Midbrain (tissue), 1 donor: Measurements from ENCODE around the gene AVP.

Source experiments
- DNase-seq: peaks from one replicate; lab custom pipeline; 2025; lab: John Stamatoyannopoulos, UW

Gene AVP

DNA sequence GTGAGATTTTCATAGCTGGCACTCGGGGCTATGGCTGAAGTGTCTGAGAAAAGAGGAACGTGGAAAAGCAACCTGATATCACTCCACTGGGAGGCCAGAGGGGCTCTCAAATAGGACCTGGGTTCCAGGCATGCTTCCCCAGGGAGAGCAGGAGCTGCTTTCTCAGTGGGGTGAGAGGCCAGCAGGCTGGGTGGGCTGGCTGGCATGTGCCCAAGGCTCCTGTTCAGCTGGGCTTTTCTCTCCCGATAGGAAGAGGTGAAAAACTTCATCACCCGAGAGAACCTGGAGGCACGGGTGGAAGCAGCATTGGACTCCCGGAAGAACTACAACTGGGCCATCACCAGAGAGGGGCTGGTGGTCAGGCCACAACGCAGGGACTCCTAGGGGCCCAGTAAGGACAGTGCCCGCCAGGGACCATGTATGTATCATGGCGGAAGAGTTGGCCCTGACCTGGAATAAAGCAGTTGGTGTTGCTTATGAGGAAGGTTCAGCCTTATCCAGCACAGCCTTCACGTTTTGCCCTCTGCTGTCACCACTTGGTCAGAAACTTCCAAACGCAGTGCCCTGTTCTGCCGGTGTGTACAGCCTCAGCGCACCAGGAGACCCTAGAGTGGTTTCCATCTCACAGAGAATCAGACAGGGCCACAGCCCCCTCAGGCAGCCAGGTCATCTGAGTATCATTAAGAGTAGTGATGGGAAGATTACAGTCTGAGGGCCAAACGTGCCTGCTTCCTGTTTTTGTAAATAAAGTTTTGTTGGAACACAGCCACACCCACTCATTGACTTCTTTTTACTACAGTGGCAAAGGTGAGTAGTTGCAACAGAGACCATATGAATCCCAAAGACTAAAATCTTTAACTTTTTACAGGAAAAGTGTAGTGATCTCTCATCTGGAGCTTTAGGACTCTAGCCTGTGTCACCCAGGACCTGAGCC is 36.8 kb downstream of the AVP start:
- DNase-seq = no peak

DNA sequence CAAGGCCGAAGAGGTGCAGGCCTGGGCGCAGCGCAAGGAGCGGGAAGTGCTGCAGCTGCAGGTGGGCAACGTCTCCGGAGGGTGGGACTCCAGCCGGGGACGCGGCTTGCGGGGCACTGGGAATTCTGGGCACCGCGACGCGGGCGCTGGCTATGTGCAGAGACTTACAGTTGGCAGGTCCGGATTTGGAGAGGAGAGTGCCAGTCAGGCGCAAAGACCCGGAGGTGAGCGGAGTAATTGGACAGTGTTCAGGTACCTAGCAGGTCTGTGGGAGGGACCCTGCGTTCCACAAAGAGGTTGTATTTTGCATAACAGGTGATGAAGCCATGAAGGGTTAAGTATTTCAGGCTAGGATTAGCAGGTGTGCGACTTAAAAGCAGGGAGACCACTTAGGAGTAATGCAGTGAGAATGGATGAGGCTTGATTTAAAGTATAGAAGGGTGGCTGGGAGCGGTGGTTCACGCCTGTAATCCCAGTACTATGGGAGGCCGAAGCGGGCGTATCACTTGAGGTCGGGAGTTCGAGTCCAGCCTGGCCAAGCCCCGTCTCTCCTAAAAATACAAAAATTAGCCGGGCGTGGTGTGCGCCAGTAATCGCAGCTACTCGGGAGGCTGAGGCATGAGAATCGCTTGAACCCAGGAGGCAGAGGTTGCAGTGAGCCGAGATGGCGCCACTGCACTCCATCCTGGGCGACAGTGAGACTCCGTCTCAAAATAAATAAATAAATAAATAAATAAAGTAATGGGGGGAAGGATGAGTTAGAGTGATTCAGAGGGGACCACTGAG is 37.7 kb downstream of the AVP start:
- peak; percentile 11 for DNase-seq

DNA sequence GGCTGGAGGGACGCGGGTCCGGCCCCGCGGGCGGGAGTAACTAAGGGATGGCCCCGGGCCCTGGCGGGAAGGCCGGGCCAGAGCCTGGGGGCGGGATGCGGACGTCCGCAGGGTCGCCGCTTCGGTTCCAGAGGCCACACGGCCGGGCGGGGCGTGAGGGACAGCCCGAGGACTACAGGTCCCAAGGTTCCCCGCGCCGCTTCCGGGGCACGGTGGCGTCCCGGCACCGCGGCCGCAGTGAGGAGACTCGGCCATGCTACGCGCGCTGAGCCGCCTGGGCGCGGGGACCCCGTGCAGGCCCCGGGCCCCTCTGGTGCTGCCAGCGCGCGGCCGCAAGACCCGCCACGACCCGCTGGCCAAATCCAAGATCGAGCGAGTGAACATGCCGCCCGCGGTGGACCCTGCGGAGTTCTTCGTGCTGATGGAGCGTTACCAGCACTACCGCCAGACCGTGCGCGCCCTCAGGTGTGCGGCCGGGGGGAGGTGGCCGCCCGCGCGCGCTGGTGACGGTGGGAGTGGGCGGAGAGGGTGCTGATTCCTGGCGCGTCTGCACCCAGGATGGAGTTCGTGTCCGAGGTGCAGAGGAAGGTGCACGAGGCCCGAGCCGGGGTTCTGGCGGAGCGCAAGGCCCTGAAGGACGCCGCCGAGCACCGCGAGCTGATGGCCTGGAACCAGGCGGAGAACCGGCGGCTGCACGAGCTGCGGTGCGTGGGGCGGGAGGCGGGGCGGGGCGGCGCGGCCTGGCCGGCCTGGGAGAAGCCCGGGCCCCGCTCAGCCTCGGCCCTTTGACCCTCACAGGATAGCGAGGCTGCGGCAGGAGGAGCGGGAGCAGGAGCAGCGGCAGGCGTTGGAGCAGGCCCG is 38.5 kb downstream of the AVP start, which contains the start of gene MRPS26:
MRPS26 (plus strand) TSS at position 237 of the 861 bp plus-strand sequence; CDS start at position 254, 17 bp downstream.
- DNase-seq = peak; percentile 90

DNA sequence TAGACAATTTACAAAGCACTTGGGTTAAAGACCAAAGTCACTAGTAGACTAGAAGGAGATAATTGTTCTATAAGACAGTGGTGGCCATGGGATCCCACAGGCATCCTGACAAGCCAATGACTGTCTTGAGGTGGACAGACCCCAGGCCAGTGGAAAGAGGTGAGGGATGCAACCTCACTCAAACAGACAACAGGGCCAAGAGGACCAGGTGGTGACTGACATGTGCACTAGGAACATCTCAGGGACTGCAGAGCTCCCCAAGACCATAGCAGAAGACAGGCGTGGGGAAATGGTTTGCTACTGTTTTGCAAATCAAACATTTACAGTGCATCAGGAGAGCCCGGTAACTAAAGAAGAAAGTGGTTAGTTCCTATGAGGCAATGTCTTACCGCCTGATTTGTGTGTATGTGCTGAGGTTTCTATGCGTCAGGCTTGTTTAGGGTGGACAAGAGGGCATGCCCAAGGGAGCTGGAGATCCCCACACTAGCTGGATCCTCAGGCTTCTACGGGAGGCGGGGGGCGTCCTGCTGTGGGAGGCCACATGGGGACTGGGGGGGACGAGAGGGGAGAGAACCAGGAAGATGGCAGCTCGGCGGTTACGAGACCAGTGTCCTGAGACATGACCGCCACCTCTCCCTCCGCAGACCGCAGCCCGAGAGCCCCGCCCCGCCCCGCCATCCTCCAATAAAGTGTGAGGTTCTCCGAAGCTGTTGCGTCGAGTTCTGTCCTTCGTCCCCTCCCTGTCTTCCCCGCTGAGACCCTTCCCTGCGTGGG is 39.3 kb downstream of the AVP start:
- peak; percentile 85 for DNase-seq

DNA sequence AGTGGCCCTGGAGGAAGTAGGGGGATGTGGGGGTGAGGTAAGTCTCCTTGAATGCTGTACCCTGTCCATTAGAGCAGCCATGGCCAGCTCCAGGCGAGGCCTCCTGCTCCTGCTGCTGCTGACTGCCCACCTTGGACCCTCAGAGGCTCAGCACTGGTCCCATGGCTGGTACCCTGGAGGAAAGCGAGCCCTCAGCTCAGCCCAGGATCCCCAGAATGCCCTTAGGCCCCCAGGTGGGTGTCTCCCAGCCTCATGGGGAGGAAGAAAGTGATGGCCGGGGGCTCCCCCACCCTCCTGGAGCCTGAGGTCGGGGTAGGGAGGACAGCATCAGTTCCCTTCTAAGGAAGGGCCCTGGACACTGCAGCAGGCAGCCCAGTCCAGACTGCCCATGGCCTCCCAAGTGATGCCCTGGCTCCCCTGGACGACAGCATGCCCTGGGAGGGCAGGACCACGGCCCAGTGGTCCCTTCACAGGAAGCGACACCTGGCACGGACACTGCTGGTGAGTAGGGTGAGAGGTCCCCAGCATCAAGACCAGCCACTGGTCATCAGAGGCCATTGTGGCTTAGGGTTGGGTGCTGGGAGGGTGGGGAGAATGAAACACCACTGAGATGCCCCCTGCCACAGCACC is 40.1 kb downstream of the AVP start:
- DNase-seq = no peak

DNA sequence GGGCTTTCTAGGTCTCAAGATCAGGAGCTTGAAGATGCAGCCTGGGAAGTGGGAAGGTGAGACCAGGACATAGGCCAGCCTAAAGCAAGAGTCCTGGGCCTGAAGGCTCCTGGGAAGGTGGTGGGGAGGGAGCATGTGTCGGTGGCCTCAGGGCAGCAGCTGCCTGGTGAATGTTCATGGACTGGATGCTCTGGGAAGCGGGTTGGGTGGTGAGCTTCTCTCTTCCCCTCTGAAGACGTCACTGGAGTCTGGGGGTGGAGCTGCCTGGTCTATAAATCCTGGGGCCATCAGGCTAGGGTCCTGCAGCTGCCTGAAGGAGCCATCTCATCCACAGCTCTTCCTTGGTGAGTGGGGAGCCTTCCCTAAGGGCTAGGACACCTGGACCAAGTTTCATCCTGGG is 41.2 kb downstream of the AVP start, which contains the start of gene GNRH2:
GNRH2 (plus strand) TSS at position 301 of the 400 bp plus-strand sequence. CDS start 793 bp downstream, outside the sequence.
- DNase-seq = no peak

DNA sequence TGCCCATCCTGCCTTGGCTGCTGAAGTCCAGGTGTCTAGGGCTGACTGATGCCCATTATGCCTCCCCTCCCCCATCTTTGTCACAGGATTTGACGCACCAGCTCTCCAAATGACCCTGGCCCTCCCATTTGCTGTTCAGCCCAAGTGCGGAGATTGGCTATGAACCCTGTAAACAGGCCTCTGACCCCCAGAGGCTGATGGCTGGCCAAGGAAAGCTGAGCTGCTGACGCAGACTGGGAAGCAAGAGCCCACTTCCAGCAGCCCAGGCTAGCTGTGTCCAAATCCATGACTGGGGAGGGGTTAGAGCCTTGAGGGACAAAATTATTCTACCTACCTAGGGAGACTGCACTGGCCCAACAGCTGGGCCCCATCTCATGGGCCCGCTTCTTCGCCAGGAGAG is 41.9 kb downstream of the AVP start:
- DNase-seq = no peak

DNA sequence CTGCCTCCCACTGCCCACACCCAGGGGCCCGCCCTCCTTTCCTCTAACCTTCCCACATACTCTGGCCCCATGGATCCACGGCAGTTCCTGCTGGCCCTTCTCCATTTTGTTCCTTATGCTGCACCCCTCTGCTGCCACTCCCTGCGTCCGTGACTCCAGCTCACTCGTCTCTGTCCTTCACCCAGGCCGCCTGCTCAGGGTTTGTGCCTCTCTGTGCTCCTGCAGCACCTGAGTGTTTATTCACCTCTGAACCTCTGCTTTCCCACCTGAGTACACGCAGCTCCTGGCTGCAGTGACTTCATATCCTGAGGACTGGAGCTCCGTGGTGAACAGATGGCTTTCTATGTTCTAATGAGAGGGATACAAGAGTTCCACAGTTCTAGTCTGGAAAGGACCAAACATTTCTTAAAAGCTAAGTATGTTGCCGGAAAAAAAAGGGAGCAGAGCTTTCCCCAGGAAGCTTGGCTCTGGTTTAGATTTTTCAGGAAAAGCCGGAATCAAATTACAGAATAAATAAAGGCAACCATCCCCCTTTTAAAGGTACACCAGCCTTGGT is 42.6 kb downstream of the AVP start:
- no peak for DNase-seq

DNA sequence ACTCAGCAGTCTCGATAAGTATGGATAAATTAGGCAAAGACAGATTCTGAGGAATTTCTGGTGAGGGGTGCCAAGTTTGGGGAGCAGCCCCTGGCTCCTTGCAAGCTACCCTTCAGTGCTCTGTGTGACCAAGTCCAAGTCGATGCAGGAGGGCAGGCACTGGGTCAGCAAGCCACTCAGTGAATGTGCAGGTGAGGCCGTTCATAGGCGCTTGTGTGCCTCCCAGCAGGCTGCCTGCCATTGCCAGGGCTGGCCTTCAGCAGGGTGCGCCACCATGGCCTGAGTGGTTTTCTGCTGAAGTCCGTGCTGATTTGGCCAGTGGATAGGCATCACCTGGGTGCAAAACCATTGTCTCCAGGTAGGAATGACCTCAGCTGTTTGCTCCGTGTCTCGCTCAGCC is 44.4 kb downstream of the AVP start:
- no peak for DNase-seq

DNA sequence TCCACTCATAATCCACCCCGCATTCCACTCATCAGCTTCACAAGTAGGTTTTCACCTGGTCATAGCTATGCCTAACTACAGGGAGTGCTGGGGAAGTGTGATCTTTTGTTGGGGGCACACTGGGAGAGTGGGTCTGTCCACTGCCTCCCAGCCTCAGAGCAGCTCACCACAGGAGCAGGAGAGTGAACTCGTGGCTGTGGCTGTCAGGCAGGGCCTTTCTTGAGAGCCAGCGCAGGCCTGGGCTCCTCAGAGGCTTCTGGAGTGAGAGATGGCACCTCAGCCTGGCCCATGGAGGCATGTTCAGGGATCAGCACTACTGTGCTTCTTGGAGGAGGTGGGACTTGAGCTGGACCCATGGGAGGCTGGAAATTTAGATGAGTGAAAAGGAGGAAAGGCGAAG is 45.1 kb downstream of the AVP start:
- no peak for DNase-seq

DNA sequence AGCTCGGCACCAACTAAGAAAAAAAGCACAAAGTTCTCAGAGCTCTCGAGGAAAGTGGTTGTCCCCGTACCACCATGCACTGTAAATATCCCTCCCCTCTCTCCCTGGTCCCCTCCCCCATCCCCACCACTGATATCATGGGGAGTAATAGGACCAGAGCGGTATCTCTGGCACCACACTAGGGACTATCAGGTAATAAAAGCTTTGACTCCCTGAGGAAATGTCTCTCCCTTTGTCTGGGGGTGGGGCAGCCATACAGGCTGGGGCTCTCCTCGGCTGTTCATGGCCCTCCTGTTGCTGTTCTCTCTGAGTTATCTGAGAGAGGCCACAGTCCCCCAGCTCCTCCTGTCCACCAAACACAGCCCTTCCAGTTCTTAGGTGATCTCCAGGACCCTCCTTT is 46.1 kb downstream of the AVP start:
- no peak for DNase-seq

DNA sequence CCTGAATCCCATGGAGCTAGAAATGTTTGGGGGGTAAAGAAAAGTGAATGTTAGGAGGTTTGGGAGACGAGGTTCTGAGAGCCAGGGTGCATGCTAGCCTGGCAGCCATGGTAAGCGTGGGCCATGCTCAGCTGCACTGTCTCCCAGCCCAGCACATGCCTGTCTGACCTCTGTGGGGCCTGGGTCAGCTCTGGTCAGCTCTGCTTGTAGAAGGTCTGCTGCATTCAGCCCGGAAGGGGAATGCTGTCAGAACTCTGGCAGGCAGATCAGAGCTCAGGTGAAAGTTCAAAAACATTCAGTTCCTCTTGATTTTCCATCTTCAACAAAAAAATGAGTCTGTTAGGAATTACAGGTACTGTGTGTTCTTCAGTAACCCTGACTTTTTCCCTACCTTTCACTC is 46.9 kb downstream of the AVP start:
- DNase-seq = no peak

DNA sequence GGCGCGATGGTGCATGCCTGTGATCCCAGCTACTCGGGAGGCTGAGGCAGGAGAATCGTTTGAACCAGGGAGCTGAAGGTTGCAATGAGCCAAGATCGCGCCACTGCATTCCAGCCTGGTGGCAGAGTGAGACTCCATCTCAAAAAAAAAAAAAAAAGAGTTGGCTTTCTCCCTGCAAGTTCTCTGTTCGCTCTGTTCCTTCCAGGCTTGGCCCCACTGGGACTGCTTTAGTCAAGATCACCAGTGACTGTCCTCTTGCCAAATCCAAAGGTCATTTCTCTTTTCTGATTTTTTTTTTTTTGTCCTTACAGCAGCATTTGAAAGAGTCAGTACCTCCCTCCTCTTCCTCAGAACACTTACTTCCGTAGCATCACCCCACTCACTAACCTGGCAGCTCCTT is 51.9 kb downstream of the AVP start:
- no peak for DNase-seq
